Measurements from ENCODE around the gene ZNF394. TPM values are rescaled to one million over a fixed set of nuclear protein-coding genes. Genes with fewer than 3 reads are reported as not detected.

ZNF394 gene
- total and polyA plus RNA-seq, 9 of the 15 experiments (the other 6 are each of a cell fraction or from before 2014, with no cell fraction given) = 2.9 to 32.2 (median 24.2) TPM

DNA sequence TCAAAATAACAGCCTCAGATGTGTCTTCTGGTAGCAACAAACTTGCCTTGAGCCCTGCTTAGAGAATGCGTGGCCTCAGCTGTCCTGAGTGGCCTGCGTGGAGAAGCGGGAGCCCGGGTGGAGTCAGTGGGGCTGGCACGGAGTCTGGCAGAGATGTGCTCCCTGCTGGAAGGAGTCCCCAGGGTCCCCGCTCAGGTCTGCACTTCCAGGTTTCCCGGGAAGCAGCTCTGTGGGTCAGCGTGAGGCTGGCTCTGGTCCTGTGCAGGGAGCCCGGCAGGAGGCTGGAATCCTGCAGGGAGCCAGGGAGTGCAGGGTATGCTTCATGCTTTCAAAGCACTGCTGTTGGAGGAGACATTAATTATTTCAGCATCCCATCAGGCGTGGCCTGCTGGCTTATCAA lies 51.2 kb downstream of the ZNF394 start:
- 0 out of 2 replicates have a peak, but pooled peaks cover 2% of the 10 kb centered on the region for H3K9me3 ChIP-seq (replicated peaks; ENCODE audit: control insufficient read depth, insufficient read depth, low read depth, low read length)
- no TSS peak for BruUV-seq (replicated peaks)
- 97% methylated on average over 10 of the region's 10 CpGs for WGBS (ENCODE audit: insufficient coverage, low coverage, missing lambda C conversion rate)
- 0 out of 4 replicates have a peak overlapping the region, but pooled peaks of 1 of the 2 experiments have one; percentile 3 for H3K9ac ChIP-seq (ENCODE audit: insufficient read depth in 1 of 2, low read depth in 2 of 2, low read length in 2 of 2)
- FAIRE-seq (no peak), DNase-seq (ENCODE audit: extremely low read depth in 1 of 4, low spot score in 3 of 4) (no peak), ATAC-seq (no peak)
- no peak overlapping the region for H3K27ac ChIP-seq (ENCODE audit: extremely low read depth, low read depth, low read length)
- peaks cover 5% of the 10 kb centered on the region; the same call in 1 of the 3 replicates for H3K79me2 ChIP-seq (ENCODE audit: control insufficient read depth, insufficient read depth, low read length)
- no peak overlapping the region for H3K4me2 ChIP-seq (ENCODE audit: insufficient read depth, low read length)
- H3K27me3 ChIP-seq (ENCODE audit: control insufficient read depth in 2 of 2, insufficient read depth in 2 of 2, low read length in 2 of 2) = no peaks in the 10 kb centered on the region
- no peak overlapping the region for H2AFZ ChIP-seq (ENCODE audit: low read depth, low read length)
- intact Hi-C loops (cut with micrococcal nuclease) (no loop called here), in situ Hi-C loops (cut with MboI) (no loop called here)
- no peaks in the 10 kb centered on the region for H3K9me1 ChIP-seq (ENCODE audit: control insufficient read depth, insufficient read depth, low read length)
- ChIA-PET POLR2A (interaction anchor here (0.7 to 2.6 kb wide), 3 partner anchors 10 to 435 kb away, joined by 3 to 11 read pairs (median 6); partner anchors contain the start of genes CPSF4 and PTCD1), CTCF (ENCODE audit: low intra/inter-chr PET ratio) (no interaction called here)
- H3K4me3 ChIP-seq = no peak overlapping the region
- peaks cover 3% of the 10 kb centered on the region; the same call in 1 of the 2 replicates for H4K20me1 ChIP-seq (replicated peaks; ENCODE audit: control insufficient read depth, insufficient read depth, low read length)
- H3K36me3 ChIP-seq (ENCODE audit: control insufficient read depth, insufficient read depth, low read length) = peaks cover 94% of the 10 kb centered on the region
- no peak for TF ChIP-seq ZNF282 (CRISPR knock-in tag; IDR thresholded peaks at IDR 0.05)
- TF ChIP-seq POLR2G (IDR thresholded peaks at IDR 0.05; ENCODE audit: low read depth, low read length) = peak; percentile 43
- peaks cover 0 to 10% of the 10 kb centered on the region in 2 experiments; a peak in 1 of 5 replicates for H3K4me1 ChIP-seq (replicated peaks in 1 of 2; ENCODE audit: control insufficient read depth in 2 of 2, insufficient read depth in 2 of 2, low read length in 2 of 2)

DNA sequence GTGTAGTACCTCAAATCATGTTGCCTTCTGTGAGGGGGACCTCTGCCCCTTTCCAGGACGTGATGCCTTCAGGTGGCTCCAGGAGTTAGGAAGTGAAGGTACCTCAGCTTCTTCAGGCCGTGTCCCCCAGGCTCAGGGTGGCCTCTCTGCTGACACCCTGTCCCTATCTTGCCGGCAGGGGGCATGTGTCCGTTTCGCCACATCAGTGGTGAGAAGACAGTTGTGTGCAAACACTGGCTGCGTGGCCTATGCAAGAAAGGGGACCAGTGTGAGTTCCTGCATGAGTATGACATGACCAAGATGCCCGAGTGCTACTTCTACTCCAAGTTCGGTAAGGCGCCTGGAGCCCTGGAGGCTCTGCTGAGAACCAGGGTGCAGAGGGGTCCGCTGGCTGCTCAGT lies 52.1 kb downstream of the ZNF394 start:
- in situ Hi-C loops (cut with MboI) (no loop called here), intact Hi-C loops (cut with micrococcal nuclease) (no loop called here)
- CTCF ChIA-PET (ENCODE audit: low intra/inter-chr PET ratio) = no interaction called here
- Histone ChIP-seq H3K9me1 (ENCODE audit: control insufficient read depth, insufficient read depth, low read length) (no peaks in the 10 kb centered on the region), H3K27me3 (ENCODE audit: control insufficient read depth in 2 of 2, insufficient read depth in 2 of 2, low read length in 2 of 2) (no peaks in the 10 kb centered on the region), H3K9me3 (replicated peaks; ENCODE audit: control insufficient read depth, insufficient read depth, low read depth, low read length) (0 out of 2 replicates have a peak, but pooled peaks cover 2% of the 10 kb centered on the region), H2AFZ (ENCODE audit: low read depth, low read length) (no peak overlapping the region), H3K27ac (ENCODE audit: extremely low read depth, low read depth, low read length) (no peak overlapping the region), H4K20me1 (replicated peaks; ENCODE audit: control insufficient read depth, insufficient read depth, low read length) (peaks cover 1% of the 10 kb centered on the region; the same call in 1 of the 2 replicates), H3K4me1 (replicated peaks in 1 of 2; ENCODE audit: control insufficient read depth in 2 of 2, insufficient read depth in 2 of 2, low read length in 2 of 2) (peaks cover 2 to 8% of the 10 kb centered on the region in 2 experiments; a peak in 3 of 5 replicates), H3K79me2 (ENCODE audit: control insufficient read depth, insufficient read depth, low read length) (peaks cover 11% of the 10 kb centered on the region; the same call in 1 of the 3 replicates), H3K4me3 (no peak overlapping the region), H3K36me3 (ENCODE audit: control insufficient read depth, insufficient read depth, low read length) (peaks cover 94% of the 10 kb centered on the region), H3K9ac (ENCODE audit: insufficient read depth in 1 of 2, low read depth in 2 of 2, low read length in 2 of 2) (0 out of 4 replicates have a peak overlapping the region, but pooled peaks of 1 of the 2 experiments have one; percentile 40), H3K4me2 (ENCODE audit: insufficient read depth, low read length) (no peak overlapping the region)
- ATAC-seq = peak; percentile 81
- peak; percentile 44 for FAIRE-seq
- WGBS (ENCODE audit: insufficient coverage, low coverage, missing lambda C conversion rate) = 82% methylated on average over 10 of the region's 10 CpGs
- POLR2A ChIA-PET = interaction anchor here (0.8 kb wide), 1 partner anchor 8 kb away, joined by 4 read pairs; no protein-coding TSS in a partner anchor
- peak in 2 of 4 experiments; percentile 42 to 51 for DNase-seq (ENCODE audit: extremely low read depth in 1 of 4, low spot score in 3 of 4)
- no TSS peak for BruUV-seq (replicated peaks)
- TF ChIP-seq ZNF41 (CRISPR knock-in tag; conservative IDR thresholded peaks at IDR 0.05) (no peak), ZNF586 (CRISPR knock-in tag; conservative IDR thresholded peaks at IDR 0.05) (no peak), SMC3 (conservative IDR thresholded peaks at IDR 0.05; ENCODE audit: insufficient read depth, low read depth, low read length) (peak; percentile 34; the same call in 1 of the 2 replicates), XRCC5 (IDR thresholded peaks at IDR 0.05; ENCODE audit: low read depth, low read length) (0 out of 2 replicates have a peak, but pooled peaks have one; percentile 30), CREB1 (IDR thresholded peaks at IDR 0.05) (no peak), CREB1 (CRISPR knock-in tag; IDR thresholded peaks at IDR 0.05) (peak; percentile 35; the same call in 1 of the 2 replicates)
- TF ChIP-seq, protein P1, sequence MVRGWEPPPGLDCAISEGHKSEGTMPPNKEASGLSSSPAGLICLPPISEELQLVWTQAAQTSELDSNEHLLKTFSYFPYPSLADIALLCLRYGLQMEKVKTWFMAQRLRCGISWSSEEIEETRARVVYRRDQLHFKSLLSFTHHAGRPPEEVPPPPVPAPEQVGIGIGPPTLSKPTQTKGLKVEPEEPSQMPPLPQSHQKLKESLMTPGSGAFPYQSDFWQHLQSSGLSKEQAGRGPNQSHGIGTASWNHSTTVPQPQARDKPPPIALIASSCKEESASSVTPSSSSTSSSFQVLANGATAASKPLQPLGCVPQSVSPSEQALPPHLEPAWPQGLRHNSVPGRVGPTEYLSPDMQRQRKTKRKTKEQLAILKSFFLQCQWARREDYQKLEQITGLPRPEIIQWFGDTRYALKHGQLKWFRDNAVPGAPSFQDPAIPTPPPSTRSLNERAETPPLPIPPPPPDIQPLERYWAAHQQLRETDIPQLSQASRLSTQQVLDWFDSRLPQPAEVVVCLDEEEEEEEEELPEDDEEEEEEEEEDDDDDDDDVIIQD (CRISPR knock-in tag; IDR thresholded peaks at IDR 0.05) = no peak
- TF ChIP-seq, protein P2, sequence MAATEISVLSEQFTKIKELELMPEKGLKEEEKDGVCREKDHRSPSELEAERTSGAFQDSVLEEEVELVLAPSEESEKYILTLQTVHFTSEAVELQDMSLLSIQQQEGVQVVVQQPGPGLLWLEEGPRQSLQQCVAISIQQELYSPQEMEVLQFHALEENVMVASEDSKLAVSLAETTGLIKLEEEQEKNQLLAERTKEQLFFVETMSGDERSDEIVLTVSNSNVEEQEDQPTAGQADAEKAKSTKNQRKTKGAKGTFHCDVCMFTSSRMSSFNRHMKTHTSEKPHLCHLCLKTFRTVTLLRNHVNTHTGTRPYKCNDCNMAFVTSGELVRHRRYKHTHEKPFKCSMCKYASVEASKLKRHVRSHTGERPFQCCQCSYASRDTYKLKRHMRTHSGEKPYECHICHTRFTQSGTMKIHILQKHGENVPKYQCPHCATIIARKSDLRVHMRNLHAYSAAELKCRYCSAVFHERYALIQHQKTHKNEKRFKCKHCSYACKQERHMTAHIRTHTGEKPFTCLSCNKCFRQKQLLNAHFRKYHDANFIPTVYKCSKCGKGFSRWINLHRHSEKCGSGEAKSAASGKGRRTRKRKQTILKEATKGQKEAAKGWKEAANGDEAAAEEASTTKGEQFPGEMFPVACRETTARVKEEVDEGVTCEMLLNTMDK (IDR thresholded peaks at IDR 0.05; ENCODE audit: borderline replicate concordance, insufficient read depth, low read depth, low read length, poor library complexity, severe bottlenecking) = peak; percentile 38

Data from K562 (cell line).